ENCODE data around the gene KLK5.

The KLK5 gene

DNA sequence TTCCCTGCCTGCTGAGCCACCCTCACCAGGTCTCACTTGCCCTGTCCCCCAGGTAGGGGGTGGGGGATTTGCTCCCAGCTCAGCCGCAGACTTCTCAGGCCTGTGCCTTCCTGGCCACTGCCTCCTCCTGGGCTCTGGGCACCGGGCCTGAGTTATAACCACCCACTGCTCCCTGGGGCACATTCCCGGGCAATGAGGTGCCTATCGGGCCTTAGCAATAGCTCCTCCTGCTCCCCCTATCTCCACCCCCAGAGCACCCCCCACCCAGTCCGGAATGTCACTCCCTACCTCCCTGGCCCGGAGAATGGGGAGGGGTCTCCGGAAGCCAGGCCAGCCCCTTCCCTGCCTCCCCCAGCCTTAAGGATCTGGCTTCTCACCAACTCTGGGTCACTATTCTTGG lies at the start of gene KLK5:
Gene KLK5, minus strand, starts transcription at position 129 of the 400 bp plus-strand sequence. CDS start 381 bp downstream, outside the sequence.
- TF ChIP-seq, protein P1, sequence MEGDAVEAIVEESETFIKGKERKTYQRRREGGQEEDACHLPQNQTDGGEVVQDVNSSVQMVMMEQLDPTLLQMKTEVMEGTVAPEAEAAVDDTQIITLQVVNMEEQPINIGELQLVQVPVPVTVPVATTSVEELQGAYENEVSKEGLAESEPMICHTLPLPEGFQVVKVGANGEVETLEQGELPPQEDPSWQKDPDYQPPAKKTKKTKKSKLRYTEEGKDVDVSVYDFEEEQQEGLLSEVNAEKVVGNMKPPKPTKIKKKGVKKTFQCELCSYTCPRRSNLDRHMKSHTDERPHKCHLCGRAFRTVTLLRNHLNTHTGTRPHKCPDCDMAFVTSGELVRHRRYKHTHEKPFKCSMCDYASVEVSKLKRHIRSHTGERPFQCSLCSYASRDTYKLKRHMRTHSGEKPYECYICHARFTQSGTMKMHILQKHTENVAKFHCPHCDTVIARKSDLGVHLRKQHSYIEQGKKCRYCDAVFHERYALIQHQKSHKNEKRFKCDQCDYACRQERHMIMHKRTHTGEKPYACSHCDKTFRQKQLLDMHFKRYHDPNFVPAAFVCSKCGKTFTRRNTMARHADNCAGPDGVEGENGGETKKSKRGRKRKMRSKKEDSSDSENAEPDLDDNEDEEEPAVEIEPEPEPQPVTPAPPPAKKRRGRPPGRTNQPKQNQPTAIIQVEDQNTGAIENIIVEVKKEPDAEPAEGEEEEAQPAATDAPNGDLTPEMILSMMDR (IDR thresholded peaks at IDR 0.05; ENCODE audit: low read depth, low read length) = no peak
- DNase-seq (ENCODE audit: extremely low read depth, low read depth) = no peak

DNA sequence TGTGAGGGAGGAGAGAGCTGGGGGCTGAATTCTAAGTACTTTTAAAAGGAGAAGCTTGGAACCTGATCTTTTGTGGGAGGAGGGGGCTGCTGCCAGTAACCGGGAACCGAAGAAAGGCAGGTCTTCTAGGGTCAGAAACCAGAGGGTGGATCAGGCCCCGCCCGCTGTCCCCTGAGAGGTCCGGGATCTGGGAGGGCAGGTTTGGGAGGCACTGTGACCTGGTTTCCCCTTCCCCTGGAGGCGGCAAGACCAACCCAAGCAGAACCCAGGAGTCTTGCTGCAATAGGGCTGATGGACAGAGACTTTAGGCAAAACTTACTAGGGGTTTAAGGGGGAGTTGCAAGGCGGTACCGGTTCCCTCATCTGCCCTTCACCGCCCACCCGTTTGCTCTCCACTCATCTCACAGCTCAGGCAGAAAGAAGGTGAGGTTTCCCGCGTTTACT lies 49.3 kb upstream of the KLK5 start:
- TF ChIP-seq, protein P1 (IDR thresholded peaks at IDR 0.05; ENCODE audit: low read depth, low read length) = no peak
- DNase-seq (ENCODE audit: extremely low read depth, low read depth) = no peak

- TF ChIP-seq, protein P1 (IDR thresholded peaks at IDR 0.05; ENCODE audit: low read depth, low read length) = no peak
- no peak for DNase-seq (ENCODE audit: extremely low read depth, low read depth)
Measured at GRCh38 chr19:51001515-51001914, 48.7 kb upstream of the KLK5 start, which contains the start of gene KLK8. TSS of gene KLK8 (minus strand) at chr19:51001604. CDS start at chr19:51001167, 437 bp downstream.

DNA sequence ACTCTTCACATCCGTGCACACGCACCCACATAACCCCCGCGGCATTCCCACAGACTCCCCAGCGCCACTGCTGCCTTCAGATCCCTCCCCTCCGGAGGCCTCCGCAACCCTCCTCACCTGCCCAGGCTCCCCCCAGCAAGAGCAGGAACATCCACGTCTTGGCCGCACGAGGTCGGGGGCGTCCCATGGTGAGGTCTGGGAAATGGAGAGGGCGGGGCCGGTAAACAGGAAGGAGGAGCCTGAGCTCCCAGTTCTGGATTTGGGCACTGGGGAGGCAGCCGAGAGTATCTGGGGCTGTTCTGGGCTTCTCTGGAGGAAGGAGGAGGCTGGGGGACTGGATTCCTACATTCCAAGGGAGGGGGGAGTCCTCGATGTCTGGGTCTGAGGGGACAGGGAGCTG lies 48.1 kb upstream of the KLK5 start:
- TF ChIP-seq, protein P1 (IDR thresholded peaks at IDR 0.05; ENCODE audit: low read depth, low read length) = no peak
- DNase-seq (ENCODE audit: extremely low read depth, low read depth) = no peak

GRCh38 chr19:51000426-51000825 lies 47.6 kb upstream of the KLK5 start:
- TF ChIP-seq, protein P1 (IDR thresholded peaks at IDR 0.05; ENCODE audit: low read depth, low read length) = no peak
- DNase-seq (ENCODE audit: extremely low read depth, low read depth) = no peak

DNA sequence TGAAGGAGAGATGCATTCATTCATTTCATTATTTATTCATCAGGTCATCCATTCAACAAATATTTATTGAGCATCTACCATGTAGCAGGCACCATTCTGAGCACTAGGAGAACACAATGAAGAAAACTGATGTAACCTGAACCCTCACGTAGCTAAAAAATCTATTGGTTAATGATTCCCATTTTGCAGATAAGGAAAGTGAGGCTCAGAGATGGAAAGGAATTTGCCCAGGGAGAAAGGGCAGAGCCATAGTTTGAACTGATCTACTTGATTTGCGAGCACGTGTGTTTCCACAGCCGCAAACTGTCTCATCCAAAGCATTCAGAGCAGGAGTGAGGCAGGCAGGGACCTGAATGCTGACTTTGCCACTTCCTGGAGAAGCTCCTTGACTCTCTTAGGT lies 45.8 kb upstream of the KLK5 start:
- DNase-seq (ENCODE audit: extremely low read depth, low read depth) = no peak
- TF ChIP-seq, protein P1 (IDR thresholded peaks at IDR 0.05; ENCODE audit: low read depth, low read length) = no peak

DNA sequence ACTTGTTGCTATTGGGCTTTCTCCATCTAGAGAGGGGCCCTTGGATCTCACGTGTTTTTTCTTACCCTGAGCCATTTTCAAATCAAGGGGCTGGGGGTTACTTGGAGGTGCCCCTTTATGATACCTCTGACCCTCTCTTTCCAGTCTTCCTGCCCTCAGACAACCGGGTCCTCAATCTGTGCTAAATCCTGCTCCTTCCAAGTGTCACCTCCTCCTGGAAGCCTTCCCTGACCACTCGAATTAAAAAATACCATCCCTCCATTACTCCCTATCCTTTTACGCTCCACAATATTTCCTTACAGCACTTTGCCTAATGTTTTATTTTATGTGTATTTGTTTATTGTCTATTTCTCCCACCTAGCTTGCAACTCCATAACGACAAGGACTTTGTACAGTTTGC lies 45.2 kb upstream of the KLK5 start:
- no peak for DNase-seq (ENCODE audit: extremely low read depth, low read depth)
- TF ChIP-seq, protein P1 (IDR thresholded peaks at IDR 0.05; ENCODE audit: low read depth, low read length) = no peak
